ENCODE data around the gene CMSS1.

- no peak for TF ChIP-seq SIN3A (IDR thresholded peaks at IDR 0.05; ENCODE audit: borderline replicate concordance, low read depth, low read length)
- no peak for TF ChIP-seq TAF1 (IDR thresholded peaks at IDR 0.05; ENCODE audit: borderline replicate concordance, low read depth, low read length)
- TF ChIP-seq CTCF (IDR thresholded peaks at IDR 0.05) = no peak
- no peak for TF ChIP-seq POLR2AphosphoS5 (IDR thresholded peaks at IDR 0.05; ENCODE audit: low read depth, low read length)
- no peak for TF ChIP-seq EZH2phosphoT487 (IDR thresholded peaks at IDR 0.05; ENCODE audit: borderline replicate concordance, low read depth)
- TF ChIP-seq REST (IDR thresholded peaks at IDR 0.05; ENCODE audit: low read depth, low read length) = no peak
- no peak for TF ChIP-seq GABPA (IDR thresholded peaks at IDR 0.05; ENCODE audit: low read depth)
Observed at GRCh38 chr3:100073714-100074307, 256.1 kb downstream of the CMSS1 start.

Data from SK-N-SH (cell line).